IMR-90 (cell line): ENCODE data around the gene PDCD11. TPM values are rescaled to one million over a fixed set of nuclear protein-coding genes. Genes with fewer than 3 reads are reported as not detected.
"Not testable (repeated sequence)": the region's sequence is repeated elsewhere in the genome, so short reads cannot be mapped to it uniquely, and the experiment has no call there.

ENCODE experiments used
- ATAC-seq: fragments of 200-7000 bp; cut with Tn5 transposase; 2 replicates; pipeline ENCODE4 v1.9.1; 2020; ENCODE audit warnings: low read depth, mild to moderate bottlenecking, moderate library complexity
- BruUV-seq: library from RNA; stranded (reverse); fragments of 400-500 nt; replicated peaks from 2 replicates; lab custom pipeline; 2021; lab: Mats Ljungman, UMichigan
- CTCF ChIA-PET: fragments of 300-600 bp; formaldehyde crosslinking; extraction: SDS; loops from one replicate; lab custom pipeline; 2021; ENCODE audit warnings: antibody characterized with exemption; lab: Yijun Ruan, JAX
- POLR2A ChIA-PET: fragments of 300-600 bp; sonication (Branson Sonifier 250); formaldehyde crosslinking; loops from one replicate; lab custom pipeline; 2022; ENCODE audit warnings: antibody characterized with exemption; ENCODE audit not compliant: unreplicated experiment; lab: Charles Lee
- DNase-seq: peaks from one replicate; pipeline ENCODE4 v3.0.0; 2013
- H2AFZ ChIP-seq: replicated peaks from 2 replicates; pipeline ENCODE3; 2013; ENCODE audit warnings: low read length, mild to moderate bottlenecking; ENCODE audit not compliant: poor library complexity
- H2AK5ac ChIP-seq: 2 replicates; pipeline ENCODE4 v1.6.1; 2013; ENCODE audit warnings: low read depth, low read length, inconsistent platforms
- H2AK9ac ChIP-seq: replicated peaks from 2 replicates; pipeline ENCODE3; 2013; ENCODE audit warnings: mild to moderate bottlenecking, low read depth, low read length, moderate library complexity; ENCODE audit not compliant: poor library complexity
- H2BK120ac ChIP-seq: 2 replicates; pipeline ENCODE4 v1.6.1; 2013; ENCODE audit warnings: low read depth, low read length, inconsistent platforms
- H2BK15ac ChIP-seq: 3 replicates; pipeline ENCODE4 v1.6.1; 2013; ENCODE audit warnings: low read depth, low read length, inconsistent platforms
- H2BK20ac ChIP-seq: 2 replicates; pipeline ENCODE4 v1.6.1; 2013; ENCODE audit warnings: low read depth, mild to moderate bottlenecking, inconsistent platforms, low read length, moderate library complexity
- H2BK5ac ChIP-seq: 2 replicates; pipeline ENCODE4 v1.6.1; 2013; ENCODE audit warnings: mild to moderate bottlenecking, low read depth, low read length, inconsistent platforms; ENCODE audit not compliant: poor library complexity, severe bottlenecking
- H3K14ac ChIP-seq: replicated peaks from 2 replicates; pipeline ENCODE4 v1.6.1; 2013; ENCODE audit warnings: low read depth, low read length, inconsistent platforms
- H3K18ac ChIP-seq: 2 replicates; pipeline ENCODE4 v1.6.1; 2013; ENCODE audit warnings: low read depth, low read length, control low read depth
- H3K23ac ChIP-seq: 2 replicates; pipeline ENCODE4 v1.6.1; 2013; ENCODE audit warnings: low read depth, low read length, inconsistent platforms
- H3K27ac ChIP-seq: 2 replicates; pipeline ENCODE4 v1.5.1; 2013; ENCODE audit warnings: mild to moderate bottlenecking, control low read depth, low read length; ENCODE audit not compliant: insufficient read depth
- H3K27me3 ChIP-seq: 2 replicates; pipeline ENCODE4 v1.6.1; 2013; ENCODE audit warnings: low read length; ENCODE audit not compliant: control insufficient read depth, insufficient read depth
- H3K36me3 ChIP-seq: 2 replicates; pipeline ENCODE4 v1.6.1; 2013; ENCODE audit warnings: low read length, mixed read lengths; ENCODE audit not compliant: control insufficient read depth, insufficient read depth
- H3K4ac ChIP-seq: 2 replicates; pipeline ENCODE4 v1.6.1; 2013; ENCODE audit warnings: low read depth, low read length, inconsistent platforms
- H3K4me1 ChIP-seq: 2 replicates; pipeline ENCODE4 v1.6.1; 2013; ENCODE audit warnings: low read length, mixed read lengths; ENCODE audit not compliant: control insufficient read depth, insufficient read depth
- H3K4me2 ChIP-seq: 2 replicates; pipeline ENCODE4 v1.6.1; 2013; ENCODE audit warnings: low read depth, mild to moderate bottlenecking, control low read depth, low read length, moderate library complexity
- H3K4me3 ChIP-seq: 2 replicates; pipeline ENCODE4 v1.5.1; 2013; ENCODE audit warnings: low read depth, mild to moderate bottlenecking, control low read depth, low read length, moderate library complexity; ENCODE audit not compliant: insufficient read depth
- H3K56ac ChIP-seq: 2 replicates; pipeline ENCODE4 v1.6.1; 2013; ENCODE audit warnings: low read length, inconsistent platforms; ENCODE audit not compliant: insufficient read depth; ENCODE audit errors: extremely low read depth
- H3K79me1 ChIP-seq, 2 experiments: 2 replicates each; pipeline ENCODE4 v1.6.1; 2013; ENCODE audit warnings: low read length in 2 of 2, inconsistent platforms in 1 of 2, low read depth in 1 of 2
- H3K9ac ChIP-seq: 2 replicates; pipeline ENCODE4 v1.6.1; 2013; ENCODE audit warnings: low read depth, low read length, control low read depth
- H3K9me1 ChIP-seq: 2 replicates; pipeline ENCODE4 v1.6.1; 2013; ENCODE audit warnings: low read length, inconsistent platforms; ENCODE audit not compliant: insufficient read depth
- H3K9me3 ChIP-seq: 2 replicates; pipeline ENCODE4 v1.6.1; 2013; ENCODE audit warnings: low read length; ENCODE audit not compliant: control insufficient read depth, insufficient read depth
- H4K20me1 ChIP-seq: 2 replicates; pipeline ENCODE4 v1.6.1; 2013; ENCODE audit warnings: low read length, inconsistent platforms; ENCODE audit not compliant: insufficient read depth
- H4K5ac ChIP-seq: 2 replicates; pipeline ENCODE4 v1.6.1; 2013; ENCODE audit warnings: mild to moderate bottlenecking, low read depth, low read length, control low read depth
- H4K8ac ChIP-seq, 2 experiments: 2 replicates each; pipeline ENCODE4 v1.6.1; 2013; ENCODE audit warnings: low read depth in 2 of 2, low read length in 2 of 2, control low read depth in 1 of 2, inconsistent platforms in 1 of 2
- H4K91ac ChIP-seq: 2 replicates; pipeline ENCODE4 v1.6.1; 2013; ENCODE audit warnings: low read depth, low read length, inconsistent platforms; ENCODE audit not compliant: insufficient read depth
- WGBS, 2 experiments: methylation state at CpG; one replicate each; pipeline versions ENCODE4 v1.1.5 to v1.1.7; 2013; ENCODE audit warnings: missing lambda C conversion rate in 2 of 2; ENCODE audit not compliant: insufficient read length in 1 of 2; ENCODE audit errors: extremely low coverage in 2 of 2; 5-methylcytosine and 5-hydroxymethylcytosine counted together
- dilution Hi-C: fragments of 300-500 bp; cut with HindIII; formaldehyde crosslinking; loops from one replicate; pipeline ENCODE4 v1.14.3; 2018; ENCODE audit warnings: low sequenced_read_pairs; ENCODE audit not compliant: unreplicated experiment
- in situ Hi-C: fragments of 300-500 bp; cut with MboI; formaldehyde crosslinking; loops from 3 replicates; pipeline ENCODE4 v1.14.3; 2019; ENCODE audit warnings: low sequenced_read_pairs, inconsistent platforms, mixed read lengths
- intact Hi-C: fragments of 100-400 bp; cut with micrococcal nuclease; formaldehyde crosslinking; loops from 2 replicates; pipeline ENCODE4 v1.10.0; 2022
- polyA plus RNA-seq, 3 experiments: library from polyadenylated mRNA; depleted of rRNA; stranded (reverse); fragments of >200 nt; gene quantifications; 2 replicates each; pipeline ENCODE4 v1.2.3, GENCODE V29; 2012; ENCODE audit warnings: low replicate concordance in 1 of 3
- total RNA-seq: library from RNA; depleted of rRNA; stranded (reverse); fragments of >200 nt; gene quantifications from 2 replicates; pipeline ENCODE4 v1.2.3, GENCODE V29; 2012

The PDCD11 gene
- total and polyA plus RNA-seq, 2 of the 4 experiments (the other 2 are of a cell fraction): 20.4 to 56.8 TPM

DNA sequence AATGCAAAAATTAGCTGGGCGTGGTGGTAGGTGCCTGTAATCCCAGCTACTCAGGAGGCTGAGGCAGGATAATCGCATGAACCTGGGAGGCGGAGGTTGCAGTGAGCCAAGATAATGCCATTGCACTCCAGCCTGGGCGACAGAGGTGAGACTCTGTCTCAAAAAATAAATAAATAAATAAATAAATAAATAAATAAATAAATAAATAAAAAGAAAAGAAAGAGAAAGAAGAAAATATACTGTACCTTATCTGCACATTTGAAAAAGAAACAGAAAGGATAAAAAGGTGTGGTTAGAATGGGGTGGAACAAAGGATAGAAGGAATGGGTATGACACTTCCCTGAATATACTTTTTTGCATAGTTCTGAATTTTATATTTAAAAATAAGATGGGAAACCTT is 36.9 kb upstream of the PDCD11 start:
- WGBS, 2 experiments: no CpG with 5 or more reads among the region's 4 CpGs
- H3K4me1 ChIP-seq: not testable (repeated sequence)

DNA sequence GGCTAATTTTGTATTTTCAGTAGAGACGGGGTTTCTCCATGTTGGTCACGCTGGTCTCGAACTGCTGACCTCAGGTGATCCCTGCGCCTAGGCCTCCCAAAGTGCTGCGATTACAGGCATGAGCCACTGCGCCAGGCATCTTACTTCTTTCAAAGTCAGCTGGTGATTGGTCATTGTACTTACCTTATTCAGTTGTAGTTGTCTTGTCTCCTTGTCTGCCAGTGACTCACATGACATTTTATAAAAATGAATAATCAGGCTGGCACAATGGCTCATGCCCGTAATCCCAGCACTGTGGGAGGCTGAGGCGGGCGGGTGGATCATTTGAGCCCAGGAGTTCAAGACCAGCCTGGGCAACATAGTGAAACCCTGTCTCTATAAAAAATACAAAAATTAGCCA is 35.6 kb upstream of the PDCD11 start:
- BruUV-seq, intact Hi-C loops, H3K9me1 ChIP-seq, H3K14ac ChIP-seq, H3K18ac ChIP-seq, H2BK120ac ChIP-seq, H3K36me3 ChIP-seq, H4K8ac ChIP-seq, H2BK15ac ChIP-seq, H2BK20ac ChIP-seq, H4K20me1 ChIP-seq, H3K23ac ChIP-seq, in situ Hi-C loops, H3K27ac ChIP-seq, CTCF ChIA-PET, dilution Hi-C loops, H3K9ac ChIP-seq, H3K4ac ChIP-seq, H2BK5ac ChIP-seq, H4K91ac ChIP-seq, H3K56ac ChIP-seq, H2AFZ ChIP-seq, H2AK9ac ChIP-seq, H3K4me1 ChIP-seq, H3K9me3 ChIP-seq, H3K4me3 ChIP-seq, H3K4me2 ChIP-seq, POLR2A ChIA-PET, ATAC-seq, H2AK5ac ChIP-seq, H3K27me3 ChIP-seq, DNase-seq, H3K79me1 ChIP-seq, H4K5ac ChIP-seq: not testable (repeated sequence)
- WGBS, 2 experiments: 97% methylated on average over 5 of the region's 9 CpGs; no CpG with 5 or more reads in 1 of the 2 experiments

More for the DNA sequence above, 36.9 kb upstream of the PDCD11 start:
- ATAC-seq, H3K56ac ChIP-seq, H3K18ac ChIP-seq, H2BK15ac ChIP-seq, H2AK9ac ChIP-seq, BruUV-seq, H3K9me1 ChIP-seq, H2AK5ac ChIP-seq, intact Hi-C loops, H3K9me3 ChIP-seq, H3K4me2 ChIP-seq, H2BK120ac ChIP-seq, H2AFZ ChIP-seq, H3K27me3 ChIP-seq, H2BK5ac ChIP-seq, H3K27ac ChIP-seq, dilution Hi-C loops, H3K9ac ChIP-seq, in situ Hi-C loops, H3K4me3 ChIP-seq, H3K23ac ChIP-seq, H4K20me1 ChIP-seq, H3K4ac ChIP-seq, POLR2A ChIA-PET, H3K36me3 ChIP-seq, H4K91ac ChIP-seq, H4K8ac ChIP-seq, H4K5ac ChIP-seq, H2BK20ac ChIP-seq, DNase-seq, H3K79me1 ChIP-seq, H3K14ac ChIP-seq: not testable (repeated sequence)
- CTCF ChIA-PET: interaction anchor here (1.3 kb wide), 1 partner anchor 396 kb away, joined by 3 read pairs; no protein-coding TSS in a partner anchor
